Caki2 (cell line): ENCODE measurements around the gene PHF12. TPM values are rescaled to one million over a fixed set of nuclear protein-coding genes. Genes with fewer than 3 reads are reported as not detected.
A peak's percentile ranks its signal among the peaks of the same experiment; 100 is the strongest.
"Not testable (repeated sequence)": the region's sequence is repeated elsewhere in the genome, so short reads cannot be mapped to it uniquely, and the experiment has no call there.

Experiments used
- DNase-seq: peaks from one replicate; pipeline ENCODE4 v3.0.0-alpha.2; 2015; ENCODE audit warnings: low read depth
- in situ Hi-C: cut with HindIII; loops from 2 replicates; pipeline ENCODE4 v1.10.0; 2016; ENCODE audit warnings: low sequenced_read_pairs, low pct_unique_long_range_greater_than_20kb, mixed read lengths
- total RNA-seq: library from RNA; depleted of rRNA; stranded (reverse); fragments of >200 nt; shearing (Covaris generic); gene quantifications from 2 replicates; pipeline ENCODE4 v1.2.3, GENCODE V29; 2014; ENCODE audit warnings: low replicate concordance

Gene PHF12
- total RNA-seq, 1 experiment from 2014 or later = 19.2 TPM

GRCh38 chr17:28879886-28880571 is 71.3 kb downstream of the PHF12 start:
- no peak for DNase-seq
- in situ Hi-C loops = loop anchor here (5.0 kb wide), 1 partner anchor 93 kb away; no protein-coding TSS in a partner anchor

DNA sequence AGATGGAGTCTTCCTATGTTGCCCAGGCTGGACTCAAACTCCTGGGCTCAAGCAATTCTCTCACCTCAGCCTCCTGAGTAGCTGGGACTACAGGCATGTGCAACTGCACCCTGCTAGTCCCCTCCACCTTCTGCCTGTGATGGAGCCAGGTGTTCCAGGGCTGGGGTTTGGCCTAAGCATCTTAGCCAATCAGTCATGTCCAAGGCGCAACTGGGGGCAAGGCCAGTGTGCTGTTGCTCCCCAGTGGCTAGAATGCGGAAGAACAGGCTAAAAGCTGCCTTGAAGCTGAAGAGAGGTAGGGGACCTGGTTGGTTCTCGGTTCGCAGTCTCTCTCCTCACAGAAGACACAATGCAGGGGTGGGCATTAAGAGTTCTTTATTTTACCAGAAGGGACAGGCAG is 72.3 kb downstream of the PHF12 start:
- in situ Hi-C loops = loop anchor here (5.0 kb wide), 1 partner anchor 92 kb away; no protein-coding TSS in a partner anchor
- peak; percentile 57 for DNase-seq

DNA sequence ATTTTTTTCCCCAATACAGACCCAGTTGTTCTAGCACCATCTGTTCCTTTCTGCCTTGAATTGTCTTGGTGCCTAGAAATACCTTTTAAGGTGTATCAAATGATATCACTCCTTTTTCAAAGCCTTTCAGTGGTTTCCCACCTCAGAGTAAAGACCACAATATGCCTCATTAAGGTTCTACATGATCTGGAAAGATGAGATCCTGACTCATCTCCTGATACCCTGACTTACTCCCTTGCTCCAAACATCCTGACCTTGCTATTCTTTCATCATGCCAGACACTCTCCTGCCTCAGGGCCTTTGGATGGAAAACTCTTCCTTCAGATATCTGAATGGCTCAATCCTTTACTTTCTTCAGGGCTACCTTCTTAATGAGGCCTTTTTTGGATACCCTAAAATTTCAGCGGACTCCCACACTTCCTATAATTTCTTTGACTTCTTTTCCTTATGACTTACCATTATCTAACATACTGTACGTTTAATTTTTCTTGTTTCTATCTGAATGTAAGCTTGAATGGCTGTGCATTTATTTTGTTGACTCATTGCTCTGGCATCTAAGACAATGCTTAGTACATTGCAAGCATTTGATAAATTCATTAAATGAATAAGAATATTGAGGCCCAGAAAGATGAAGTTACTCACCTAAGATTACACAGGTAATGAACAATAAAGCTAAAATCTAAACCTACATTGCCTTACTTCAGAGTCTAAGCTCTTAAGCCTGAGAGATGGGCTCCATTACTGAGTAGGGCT is 73.0 kb downstream of the PHF12 start:
- DNase-seq = no peak
- in situ Hi-C loops = loop anchor here (5.0 kb wide), 1 partner anchor 91 kb away; no protein-coding TSS in a partner anchor

DNA sequence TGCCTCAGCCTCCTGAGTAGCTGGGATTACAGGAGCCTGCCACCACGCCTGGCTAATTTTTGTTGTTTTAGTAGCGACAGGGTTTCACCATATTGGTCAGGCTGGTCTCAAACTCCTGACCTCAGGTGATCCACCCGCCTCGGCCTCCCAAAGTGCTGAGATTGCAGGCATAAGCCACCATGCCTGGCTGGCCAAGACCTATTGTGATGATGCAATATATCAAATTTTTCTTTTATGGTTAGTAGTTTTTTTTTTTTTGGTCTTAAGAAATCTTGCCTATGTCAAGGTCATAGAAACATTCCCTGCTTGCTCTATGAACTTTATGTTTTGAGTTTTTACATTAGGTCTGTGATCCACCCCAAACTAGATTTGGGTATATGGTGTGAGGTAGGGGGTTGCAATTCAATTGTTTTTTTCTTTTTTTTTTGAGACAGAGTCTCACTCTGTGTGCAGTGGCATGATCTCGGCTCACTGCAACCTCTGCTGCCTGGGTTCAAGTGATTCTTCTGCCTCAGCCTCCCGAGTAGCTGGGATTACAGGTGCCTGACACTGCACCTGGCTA is 74.1 kb downstream of the PHF12 start:
- not testable (repeated sequence) for DNase-seq
- in situ Hi-C loops = loop anchor here (5.0 kb wide), 1 partner anchor 90 kb away; no protein-coding TSS in a partner anchor

DNA sequence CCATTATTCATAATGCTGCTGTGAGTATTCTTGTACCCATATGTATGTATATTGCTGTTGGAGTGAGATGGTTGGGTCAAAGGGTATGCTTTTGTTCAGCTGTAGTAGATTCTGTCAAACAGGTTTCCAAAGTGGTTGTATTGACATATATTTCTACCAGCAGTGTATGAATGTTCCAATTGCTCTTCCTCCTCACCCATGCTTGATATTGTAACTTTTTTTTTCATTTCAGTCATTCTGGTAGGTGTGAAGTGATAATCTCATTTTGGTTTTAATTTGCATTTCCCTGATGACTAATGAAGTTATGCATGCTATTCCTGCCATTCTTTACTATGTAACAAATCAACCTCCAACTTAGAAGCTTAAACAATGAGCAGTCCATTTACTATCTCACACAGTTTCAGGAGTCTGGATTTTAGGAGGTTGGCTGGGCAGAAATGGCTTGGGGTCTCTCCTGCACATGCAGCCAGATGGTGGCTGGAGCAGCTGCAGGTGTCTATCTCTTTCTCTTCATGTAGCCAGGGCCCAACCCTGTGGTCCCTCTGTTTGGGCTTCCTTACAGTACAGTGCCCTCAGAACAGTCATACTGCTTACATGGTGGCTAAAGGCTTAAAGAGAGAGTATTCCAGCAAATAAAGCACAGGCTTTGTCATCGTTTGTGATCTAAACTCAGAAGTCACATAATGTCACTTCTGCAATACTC is 75.3 kb downstream of the PHF12 start:
- in situ Hi-C loops = loop anchor here (5.0 kb wide), 1 partner anchor 89 kb away; no protein-coding TSS in a partner anchor
- DNase-seq = no peak

DNA sequence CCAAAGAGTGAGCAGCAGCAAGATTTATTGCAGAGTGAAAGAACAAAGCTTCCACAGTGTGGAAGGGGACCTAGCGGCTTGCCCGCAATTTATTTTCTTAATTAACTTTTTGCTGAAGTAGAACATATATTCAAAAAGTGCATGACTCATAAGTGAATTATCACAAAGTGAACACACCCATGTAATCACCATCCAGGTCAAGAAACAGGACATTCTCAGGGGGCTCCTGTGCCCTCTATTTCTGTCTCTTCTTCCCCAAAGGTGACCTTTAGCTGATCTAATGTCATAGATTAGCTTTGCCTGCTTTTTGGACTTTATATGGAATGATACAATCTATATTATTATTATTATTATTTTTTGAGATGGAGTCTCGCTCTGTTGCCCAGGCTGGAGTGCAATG is 76.6 kb downstream of the PHF12 start:
- DNase-seq = no peak
- in situ Hi-C loops = loop anchor here (5.0 kb wide), 1 partner anchor 87 kb away; no protein-coding TSS in a partner anchor

DNA sequence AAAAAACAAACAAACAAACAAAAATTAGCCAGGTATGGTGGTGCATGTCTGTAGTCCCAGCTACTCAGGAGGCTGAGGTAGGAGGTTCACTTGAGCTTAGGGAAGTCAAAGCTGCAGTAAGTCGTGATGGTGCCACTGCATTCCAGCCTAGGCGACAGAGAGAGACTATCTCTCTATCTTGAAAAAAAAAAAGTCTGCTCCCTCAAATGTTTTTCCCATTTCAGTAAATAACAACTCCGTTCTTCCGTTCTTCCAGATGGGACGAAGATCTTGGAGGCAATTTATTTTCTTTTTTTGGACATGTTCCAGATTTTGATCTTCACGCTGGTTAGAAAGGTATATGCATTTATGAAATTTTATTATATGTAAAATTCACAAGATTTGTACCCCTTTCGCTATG is 77.5 kb downstream of the PHF12 start:
- in situ Hi-C loops = no loop called here
- no peak for DNase-seq

GRCh38 chr17:28871056-28871579 is 80.2 kb downstream of the PHF12 start:
- no peak for DNase-seq
- in situ Hi-C loops = no loop called here

- no peak for DNase-seq
- in situ Hi-C loops = no loop called here
Observed at GRCh38 chr17:28867276-28867675, 84.0 kb downstream of the PHF12 start.

GRCh38 chr17:28865946-28866752 is 85.2 kb downstream of the PHF12 start:
- no peak for DNase-seq
- in situ Hi-C loops = no loop called here

DNA sequence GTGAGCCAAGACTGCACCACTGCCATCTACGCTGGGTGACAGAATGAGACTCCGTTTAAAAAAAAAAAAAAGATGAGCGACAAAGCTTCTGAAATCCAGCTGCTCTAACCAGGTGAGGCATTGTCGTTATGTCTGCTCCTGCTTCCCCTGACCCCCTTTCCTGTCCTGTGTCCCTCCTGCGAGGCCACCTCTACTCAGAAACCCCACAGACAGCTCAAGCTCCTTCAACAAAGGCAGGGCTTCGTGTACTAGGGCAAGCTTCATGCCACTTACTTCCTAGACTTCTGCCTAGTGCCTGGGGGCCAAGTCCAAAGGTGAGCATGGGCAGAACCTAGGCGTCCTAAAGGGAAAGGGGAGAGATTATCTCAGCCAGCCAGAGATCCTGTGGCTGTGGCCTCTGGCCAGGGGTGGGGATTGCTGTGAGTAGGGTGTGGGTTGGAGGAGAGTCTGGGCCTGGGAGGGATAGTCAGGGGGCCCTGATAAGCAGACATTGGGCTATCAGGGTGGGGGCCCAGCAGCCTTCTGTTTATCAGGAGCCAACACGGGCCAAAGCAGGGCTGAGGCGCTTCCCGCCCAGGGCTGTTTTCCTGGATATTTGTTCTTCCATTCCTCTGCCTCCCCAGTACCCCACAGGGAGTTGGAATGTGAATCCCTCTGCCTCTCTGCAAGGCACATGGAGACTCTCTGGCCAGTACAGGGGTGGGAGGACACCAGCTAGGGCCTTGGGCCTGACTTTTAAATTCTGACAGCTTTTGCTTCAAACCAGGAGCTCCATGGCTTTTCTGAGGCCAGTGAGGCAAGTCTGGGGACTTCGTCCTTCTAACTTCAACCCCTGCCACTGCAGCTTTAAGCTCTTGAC is 86.1 kb downstream of the PHF12 start:
- DNase-seq = no peak
- in situ Hi-C loops = no loop called here

- no peak for DNase-seq
- in situ Hi-C loops = no loop called here
Observed at GRCh38 chr17:28863953-28864352, 87.4 kb downstream of the PHF12 start.

DNA sequence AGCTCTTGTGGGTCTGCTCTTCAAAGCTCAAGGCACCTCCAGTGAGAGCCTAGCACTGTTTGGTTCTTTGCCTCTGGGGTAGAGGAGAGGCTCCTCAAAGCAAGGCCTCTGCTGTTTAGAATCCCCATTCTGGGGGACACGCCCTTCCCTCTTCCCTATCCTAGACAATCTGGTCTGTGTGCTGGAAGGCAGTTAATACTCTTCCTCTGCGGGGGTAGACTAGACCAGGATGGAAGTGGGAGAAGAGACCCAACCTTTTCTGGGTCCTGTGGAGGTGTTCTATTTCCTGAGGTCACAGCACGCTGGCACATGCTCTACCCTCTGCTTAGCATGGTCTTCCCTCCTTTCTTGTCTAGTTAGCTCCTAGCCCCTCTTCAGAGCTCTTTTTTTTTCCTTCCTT is 88.8 kb downstream of the PHF12 start:
- DNase-seq = no peak
- in situ Hi-C loops = no loop called here

- in situ Hi-C loops = no loop called here
- no peak for DNase-seq
Observed at GRCh38 chr17:28861393-28862203, 89.7 kb downstream of the PHF12 start.

- no peak for DNase-seq
- in situ Hi-C loops = no loop called here
Observed at GRCh38 chr17:28860363-28860808, 90.9 kb downstream of the PHF12 start.

DNA sequence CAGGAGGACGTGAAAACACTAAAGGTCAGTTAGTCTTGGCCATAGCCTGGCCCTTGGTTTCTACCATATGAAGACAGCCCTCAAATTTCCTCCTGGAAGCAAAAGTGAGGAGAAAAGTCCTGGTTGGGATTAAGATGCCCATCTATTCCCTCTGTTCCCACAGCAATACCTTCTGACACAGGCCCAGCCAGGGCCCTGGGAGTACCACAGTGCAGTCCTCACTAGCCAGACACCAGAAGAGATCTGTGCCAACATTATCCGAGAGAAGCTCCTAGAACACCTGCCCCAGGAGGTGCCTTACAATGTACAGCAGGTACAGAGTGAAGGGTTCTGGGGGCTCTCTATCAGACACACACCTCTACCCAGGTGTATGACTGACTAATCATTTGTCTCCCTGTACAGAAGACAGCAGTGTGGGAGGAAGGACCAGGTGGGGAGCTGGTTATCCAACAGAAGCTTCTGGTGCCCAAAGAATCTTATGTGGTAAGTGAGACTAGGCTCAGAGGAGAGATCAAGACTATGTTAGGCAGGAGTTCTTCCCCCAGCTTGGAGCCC is 92.4 kb downstream of the PHF12 start:
- no peak for DNase-seq
- in situ Hi-C loops = no loop called here
